Measurements from ENCODE around the gene MAG. TPM values are rescaled to one million over a fixed set of nuclear protein-coding genes. Genes with fewer than 3 reads are reported as not detected.

Gene MAG
- polyA plus RNA-seq, 1 experiment = not detected

DNA sequence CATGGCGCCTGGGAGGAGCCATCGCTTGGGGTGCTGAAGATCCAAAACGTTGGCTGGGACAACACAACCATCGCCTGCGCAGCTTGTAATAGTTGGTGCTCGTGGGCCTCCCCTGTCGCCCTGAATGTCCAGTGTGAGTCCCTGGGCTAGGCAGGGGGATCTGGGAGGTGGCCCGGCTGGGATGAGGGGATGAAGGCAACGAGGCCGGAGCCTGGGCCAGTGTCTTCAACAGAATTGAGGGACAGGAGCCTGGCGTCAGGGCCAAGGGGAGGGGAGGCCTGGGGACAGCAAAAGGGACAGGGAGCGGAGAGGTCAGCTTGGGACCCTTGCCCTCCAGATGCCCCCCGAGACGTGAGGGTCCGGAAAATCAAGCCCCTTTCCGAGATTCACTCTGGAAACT, 49.0 kb downstream of the MAG start:
- CTCF ChIA-PET = no interaction called here

DNA sequence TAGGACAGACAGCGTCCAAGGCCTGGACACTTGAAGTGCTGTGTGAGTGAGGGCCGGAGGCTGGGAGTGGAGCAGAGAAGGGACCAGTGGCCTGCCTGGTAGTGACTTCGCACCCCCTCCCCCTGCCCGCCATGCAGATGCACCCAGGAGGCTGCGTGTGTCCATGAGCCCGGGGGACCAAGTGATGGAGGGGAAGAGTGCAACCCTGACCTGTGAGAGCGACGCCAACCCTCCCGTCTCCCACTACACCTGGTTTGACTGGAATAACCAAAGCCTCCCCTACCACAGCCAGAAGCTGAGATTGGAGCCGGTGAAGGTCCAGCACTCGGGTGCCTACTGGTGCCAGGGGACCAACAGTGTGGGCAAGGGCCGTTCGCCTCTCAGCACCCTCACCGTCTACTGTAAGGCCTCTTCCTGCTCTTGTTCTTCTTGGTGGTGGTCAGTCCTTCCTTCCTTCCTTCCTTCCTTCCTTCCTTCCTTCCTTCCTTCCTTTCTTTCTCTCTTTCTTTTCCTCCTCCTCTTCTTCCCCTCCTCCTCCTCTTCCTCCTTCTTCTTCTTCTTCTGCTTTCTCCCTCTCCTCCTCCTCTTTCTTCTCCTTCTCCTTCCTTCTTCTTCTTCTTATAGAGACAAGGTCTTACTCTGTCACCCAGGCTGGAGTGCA, 49.7 kb downstream of the MAG start:
- H3K36me3 ChIP-seq (ENCODE audit: control insufficient read depth, insufficient read depth, low read length) = no peaks in the 10 kb centered on the region
- ChIA-PET CTCF (interaction anchor here (0.8 kb wide), 1 partner anchor 154 kb away, joined by 5 read pairs; no protein-coding TSS in a partner anchor), POLR2A (no interaction called here)
- H3K4me3 ChIP-seq (ENCODE audit: low read depth, low read length) = no peak overlapping the region
- TF ChIP-seq, protein P1, sequence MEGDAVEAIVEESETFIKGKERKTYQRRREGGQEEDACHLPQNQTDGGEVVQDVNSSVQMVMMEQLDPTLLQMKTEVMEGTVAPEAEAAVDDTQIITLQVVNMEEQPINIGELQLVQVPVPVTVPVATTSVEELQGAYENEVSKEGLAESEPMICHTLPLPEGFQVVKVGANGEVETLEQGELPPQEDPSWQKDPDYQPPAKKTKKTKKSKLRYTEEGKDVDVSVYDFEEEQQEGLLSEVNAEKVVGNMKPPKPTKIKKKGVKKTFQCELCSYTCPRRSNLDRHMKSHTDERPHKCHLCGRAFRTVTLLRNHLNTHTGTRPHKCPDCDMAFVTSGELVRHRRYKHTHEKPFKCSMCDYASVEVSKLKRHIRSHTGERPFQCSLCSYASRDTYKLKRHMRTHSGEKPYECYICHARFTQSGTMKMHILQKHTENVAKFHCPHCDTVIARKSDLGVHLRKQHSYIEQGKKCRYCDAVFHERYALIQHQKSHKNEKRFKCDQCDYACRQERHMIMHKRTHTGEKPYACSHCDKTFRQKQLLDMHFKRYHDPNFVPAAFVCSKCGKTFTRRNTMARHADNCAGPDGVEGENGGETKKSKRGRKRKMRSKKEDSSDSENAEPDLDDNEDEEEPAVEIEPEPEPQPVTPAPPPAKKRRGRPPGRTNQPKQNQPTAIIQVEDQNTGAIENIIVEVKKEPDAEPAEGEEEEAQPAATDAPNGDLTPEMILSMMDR (IDR thresholded peaks at IDR 0.05; ENCODE audit: insufficient read depth, low read depth, low read length) = no peak
- DNase-seq (ENCODE audit: low read depth) = no peak
- H3K27me3 ChIP-seq (ENCODE audit: control insufficient read depth, insufficient read depth, low read length) = peaks cover 2% of the 10 kb centered on the region; the same call in 1 of the 2 replicates

More for the DNA sequence above, 49.0 kb downstream of the MAG start:
- POLR2A ChIA-PET = no interaction called here
- H3K27me3 ChIP-seq (ENCODE audit: control insufficient read depth, insufficient read depth, low read length) = peaks cover 2% of the 10 kb centered on the region; the same call in 1 of the 2 replicates
- TF ChIP-seq, protein P1 (IDR thresholded peaks at IDR 0.05; ENCODE audit: insufficient read depth, low read depth, low read length) = no peak
- DNase-seq (ENCODE audit: low read depth) = no peak
- no peaks in the 10 kb centered on the region for H3K36me3 ChIP-seq (ENCODE audit: control insufficient read depth, insufficient read depth, low read length)
- H3K4me3 ChIP-seq (ENCODE audit: low read depth, low read length) = no peak overlapping the region

DNA sequence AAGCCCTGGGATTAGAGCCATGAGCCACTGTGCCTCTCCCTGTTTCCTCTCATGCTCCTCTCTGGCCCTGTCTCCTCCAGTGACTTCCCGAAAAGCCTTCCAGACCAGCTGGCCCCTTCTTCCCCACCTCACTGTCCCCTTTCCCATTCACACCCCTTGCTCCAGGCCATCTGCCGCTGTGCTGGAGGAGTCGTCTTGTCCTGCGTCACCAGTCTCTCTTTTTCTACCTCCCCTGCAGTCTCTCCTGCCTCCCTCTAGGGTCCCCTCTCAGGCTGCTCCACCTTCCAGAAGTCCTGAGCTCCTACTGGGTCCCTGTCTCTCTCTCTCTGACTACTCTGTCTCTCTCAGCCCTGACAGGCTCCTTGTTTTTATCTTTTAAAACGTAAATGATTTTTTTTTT, 50.5 kb downstream of the MAG start:
- ChIA-PET CTCF (interaction anchor here (0.8 kb wide), 1 partner anchor 153 kb away, joined by 5 read pairs; no protein-coding TSS in a partner anchor), POLR2A (no interaction called here)
- peaks cover 2% of the 10 kb centered on the region; the same call in 1 of the 2 replicates for H3K27me3 ChIP-seq (ENCODE audit: control insufficient read depth, insufficient read depth, low read length)
- TF ChIP-seq, protein P1 (IDR thresholded peaks at IDR 0.05; ENCODE audit: insufficient read depth, low read depth, low read length) = no peak
- no peak for DNase-seq (ENCODE audit: low read depth)
- H3K4me3 ChIP-seq (ENCODE audit: low read depth, low read length) = no peak overlapping the region
- H3K36me3 ChIP-seq (ENCODE audit: control insufficient read depth, insufficient read depth, low read length) = no peaks in the 10 kb centered on the region

DNA sequence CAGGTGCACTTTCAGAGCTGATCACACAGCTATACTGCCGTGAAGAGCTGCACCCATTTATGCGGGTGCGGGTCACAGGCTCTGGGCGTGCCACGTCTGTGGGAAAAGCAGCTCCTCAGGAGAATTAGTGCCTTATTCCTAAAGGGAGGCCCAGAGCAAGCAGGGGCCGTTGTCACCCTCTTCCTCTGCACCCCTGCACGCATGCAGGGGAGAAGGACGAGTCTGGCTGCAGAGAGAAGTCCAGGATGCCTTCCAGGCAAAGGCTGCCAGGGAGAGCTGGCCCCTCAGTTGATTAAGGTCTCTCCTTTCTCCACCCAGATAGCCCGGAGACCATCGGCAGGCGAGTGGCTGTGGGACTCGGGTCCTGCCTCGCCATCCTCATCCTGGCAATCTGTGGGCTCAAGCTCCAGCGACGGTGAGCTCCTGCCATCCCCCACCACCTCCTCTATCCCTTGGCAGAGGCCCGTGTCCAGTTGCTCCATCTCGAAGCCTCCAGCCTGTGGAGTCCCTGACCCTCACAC, 52.6 kb downstream of the MAG start:
- CTCF ChIA-PET = no interaction called here
- no peak overlapping the region for H3K4me3 ChIP-seq (ENCODE audit: low read depth, low read length)
- POLR2A ChIA-PET = no interaction called here
- TF ChIP-seq, protein P1 (IDR thresholded peaks at IDR 0.05; ENCODE audit: insufficient read depth, low read depth, low read length) = no peak
- H3K36me3 ChIP-seq (ENCODE audit: control insufficient read depth, insufficient read depth, low read length) = no peaks in the 10 kb centered on the region
- H3K27me3 ChIP-seq (ENCODE audit: control insufficient read depth, insufficient read depth, low read length) = peaks cover 2% of the 10 kb centered on the region; the same call in 1 of the 2 replicates
- DNase-seq (ENCODE audit: low read depth) = no peak

DNA sequence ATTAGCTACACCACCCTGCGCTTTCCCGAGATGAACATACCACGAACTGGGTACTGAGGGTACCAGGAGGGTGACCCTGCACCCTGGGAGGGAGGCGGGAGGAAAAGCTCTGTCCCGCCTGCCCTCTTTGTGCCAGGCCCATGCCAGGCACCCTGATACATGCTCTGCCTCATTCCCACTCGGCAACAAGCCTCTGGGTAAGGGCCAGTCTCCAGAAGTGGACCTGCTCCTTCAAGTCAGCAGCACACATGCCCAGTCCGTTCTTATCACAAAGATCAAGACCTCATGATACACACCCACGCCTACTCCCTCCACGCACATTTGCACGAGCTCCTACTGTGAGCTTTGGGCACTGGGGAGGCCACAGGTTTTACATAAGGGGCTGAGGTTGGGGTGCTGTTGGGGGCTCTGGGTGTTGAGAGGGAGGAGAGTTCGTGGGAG, 53.7 kb downstream of the MAG start:
- peaks cover 2% of the 10 kb centered on the region; the same call in 1 of the 2 replicates for H3K27me3 ChIP-seq (ENCODE audit: control insufficient read depth, insufficient read depth, low read length)
- CTCF ChIA-PET = interaction anchor here (0.6 kb wide), 1 partner anchor 14 kb away, joined by 3 read pairs; no protein-coding TSS in a partner anchor
- no peak overlapping the region for H3K4me3 ChIP-seq (ENCODE audit: low read depth, low read length)
- POLR2A ChIA-PET = no interaction called here
- TF ChIP-seq, protein P1 (IDR thresholded peaks at IDR 0.05; ENCODE audit: insufficient read depth, low read depth, low read length) = no peak
- H3K36me3 ChIP-seq (ENCODE audit: control insufficient read depth, insufficient read depth, low read length) = no peaks in the 10 kb centered on the region
- no peak for DNase-seq (ENCODE audit: low read depth)
